Stomach (tissue), 9 donors: Measurements from ENCODE around the gene DEPDC5. TPM values are rescaled to one million over a fixed set of nuclear protein-coding genes. Genes with fewer than 3 reads are reported as not detected.
"Not testable (repeated sequence)": the region's sequence is repeated elsewhere in the genome, so short reads cannot be mapped to it uniquely, and the experiment has no call there.

Experiments used
- DNase-seq, 2 donors: peaks; one replicate each; pipeline versions ENCODE4 v3.0.0 to v3.0.0-alpha.2; 2013 to 2019
- H3K27ac ChIP-seq, 5 donors: fragments of 200-600 bp in 4 of 5; sonication (generic) in 4 of 5; one replicate each; pipeline ENCODE4 v1.5.1; 2013 to 2019; ENCODE audit warnings: mild to moderate bottlenecking in 1 of 5, moderate library complexity in 1 of 5
- H3K27me3 ChIP-seq, 3 donors: fragments of 200-600 bp; sonication (generic); one replicate each; pipeline ENCODE4 v1.5.1; 2017 to 2019; ENCODE audit warnings: mixed run types in 1 of 3
- H3K36me3 ChIP-seq, 4 donors: fragments of 200-600 bp; sonication (generic); 1 replicate in 3 of 4; 2 replicates in 1 of 4; pipeline ENCODE4 v1.5.1; 2016 to 2019
- H3K4me1 ChIP-seq, 4 donors: fragments of 200-600 bp; sonication (generic); one replicate each; pipeline ENCODE4 v1.5.1; 2016 to 2019
- H3K4me3 ChIP-seq, 4 donors: fragments of 200-600 bp; sonication (generic) in 3 of 4; one replicate each; pipeline ENCODE4 v1.5.1; 2016 to 2019; ENCODE audit warnings: mild to moderate bottlenecking in 1 of 4
- H3K9me3 ChIP-seq, 4 donors: fragments of 200-600 bp; sonication (generic); one replicate each; pipeline ENCODE4 v1.5.1; 2016 to 2019
- EP300 ChIP-seq: sonication (generic); formaldehyde crosslinking; IDR thresholded peaks from one replicate; pipeline ENCODE4 v1.6.1; 2017; ENCODE audit warnings: antibody characterized with exemption
- POLR2A ChIP-seq, 4 donors: fragments of 450-650 bp; IDR thresholded peaks; one replicate each; pipeline ENCODE4 v1.6.1; 2016; ENCODE audit warnings: antibody characterized with exemption in 4 of 4, control low read depth in 2 of 4, mild to moderate bottlenecking in 1 of 4, moderate library complexity in 1 of 4
- POLR2AphosphoS5 ChIP-seq, 3 donors: sonication (generic); formaldehyde crosslinking; IDR thresholded peaks; one replicate each; pipeline ENCODE4 v1.6.1; 2016; ENCODE audit warnings: antibody characterized with exemption in 3 of 3
- WGBS, 5 donors: extraction: QIAGEN DNeasy Blood & Tissue Kit in 3 of 5; methylation state at CpG; one replicate each; pipeline versions ENCODE4 v1.1.5 to v1.1.7; 2013 to 2018; 5-methylcytosine and 5-hydroxymethylcytosine counted together
- intact Hi-C: fragments of 100-400 bp; cut with DNase I; formaldehyde crosslinking; loops from one replicate; pipeline ENCODE4 v1.15.1; 2023; ENCODE audit warnings: low total_unique reads
- polyA plus RNA-seq, 3 donors: library from polyadenylated mRNA; stranded (reverse); fragments of 200-250 nt; gene quantifications; one replicate each; pipeline ENCODE4 v1.2.3, GENCODE V29; 2013
- total RNA-seq, 5 donors: library from RNA; depleted of rRNA; stranded (reverse); fragments of >200 nt; gene quantifications; one replicate each; pipeline versions ENCODE4 v1.1.0 to v1.2.3, GENCODE V29; 2014 to 2016
- TF ChIP-seq, protein P1 (sequence below), 7 experiments: fragments of 450-650 bp in 4 of 7; fragments of 200-600 bp in 3 of 7; sonication (generic) in 3 of 7; IDR thresholded peaks; one replicate each; pipeline ENCODE4 v1.5.1; 2016 to 2019; ENCODE audit warnings: antibody characterized with exemption in 7 of 7, control low read depth in 2 of 7, mild to moderate bottlenecking in 1 of 7
- donor health status: healthy with polysubstance abuse.
- donor health status: Bipolar disorder and iron deficiency.
- donor health status: healthy.

The DEPDC5 gene
- total and polyA plus RNA-seq, 8 donors: 4.7 to 39.1 (median 20.2) TPM

DNA sequence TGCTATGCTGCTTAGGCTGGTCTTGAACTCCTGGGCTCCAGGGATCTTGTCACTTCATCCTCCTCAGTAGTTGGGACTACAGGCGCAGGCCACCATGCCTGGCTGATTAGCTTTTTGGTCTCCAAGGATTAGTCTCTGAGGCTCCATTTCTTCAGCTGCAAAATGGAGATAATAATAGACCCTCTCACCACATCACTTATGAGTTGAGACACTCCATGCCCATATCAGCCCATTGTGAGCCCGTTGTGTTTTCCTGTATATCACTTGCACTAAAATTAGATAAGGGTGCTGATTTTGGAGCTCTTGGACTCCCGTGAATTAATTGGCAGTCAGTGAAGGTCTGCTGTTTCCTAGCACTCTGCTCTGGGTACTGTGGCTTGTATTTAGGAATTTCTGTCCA, 36.0 kb downstream of the DEPDC5 start:
- WGBS, 5 donors: 56 to 71% (median 58%) methylated on average over 3 of the region's 3 CpGs
- no peak for DNase-seq
- Histone ChIP-seq H3K36me3 (peaks cover 11 to 78% (median 72%) of the 10 kb centered on the region in 4 donors), H3K9me3 (no peaks in the 10 kb centered on the region), H3K4me3 (no peak overlapping the region), H3K27ac (no peak overlapping the region), H3K4me1 (no peaks in the 10 kb centered on the region), H3K27me3 (no peaks in the 10 kb centered on the region)
- intact Hi-C loops: no loop called here
- TF ChIP-seq EP300 (no peak), POLR2A (IDR thresholded peaks at IDR 0.05) (no peak), POLR2AphosphoS5 (IDR thresholded peaks at IDR 0.05) (no peak)
- TF ChIP-seq, protein P1, sequence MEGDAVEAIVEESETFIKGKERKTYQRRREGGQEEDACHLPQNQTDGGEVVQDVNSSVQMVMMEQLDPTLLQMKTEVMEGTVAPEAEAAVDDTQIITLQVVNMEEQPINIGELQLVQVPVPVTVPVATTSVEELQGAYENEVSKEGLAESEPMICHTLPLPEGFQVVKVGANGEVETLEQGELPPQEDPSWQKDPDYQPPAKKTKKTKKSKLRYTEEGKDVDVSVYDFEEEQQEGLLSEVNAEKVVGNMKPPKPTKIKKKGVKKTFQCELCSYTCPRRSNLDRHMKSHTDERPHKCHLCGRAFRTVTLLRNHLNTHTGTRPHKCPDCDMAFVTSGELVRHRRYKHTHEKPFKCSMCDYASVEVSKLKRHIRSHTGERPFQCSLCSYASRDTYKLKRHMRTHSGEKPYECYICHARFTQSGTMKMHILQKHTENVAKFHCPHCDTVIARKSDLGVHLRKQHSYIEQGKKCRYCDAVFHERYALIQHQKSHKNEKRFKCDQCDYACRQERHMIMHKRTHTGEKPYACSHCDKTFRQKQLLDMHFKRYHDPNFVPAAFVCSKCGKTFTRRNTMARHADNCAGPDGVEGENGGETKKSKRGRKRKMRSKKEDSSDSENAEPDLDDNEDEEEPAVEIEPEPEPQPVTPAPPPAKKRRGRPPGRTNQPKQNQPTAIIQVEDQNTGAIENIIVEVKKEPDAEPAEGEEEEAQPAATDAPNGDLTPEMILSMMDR (IDR thresholded peaks at IDR 0.05): no peak

DNA sequence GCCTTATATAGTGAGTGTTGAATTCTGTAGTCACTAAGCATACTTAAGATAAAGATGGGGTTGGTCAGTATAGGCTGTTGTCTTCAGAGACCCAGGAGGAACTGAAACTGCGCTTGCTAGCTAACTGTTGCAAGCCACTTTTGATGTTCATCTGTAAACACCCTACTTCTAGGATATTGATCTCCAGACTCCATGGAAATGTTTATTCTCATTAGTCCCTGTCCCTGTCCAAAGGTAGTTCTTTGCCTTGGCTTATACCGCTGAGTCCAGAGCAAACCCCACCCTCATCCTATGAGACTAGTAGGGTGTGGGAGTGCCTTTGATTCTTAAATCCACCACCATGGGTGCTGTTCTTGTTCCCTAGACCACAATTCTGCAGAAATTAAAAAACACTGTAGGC, 36.4 kb downstream of the DEPDC5 start:
- Histone ChIP-seq H3K4me3 (no peak overlapping the region), H3K36me3 (peaks cover 8 to 77% (median 71%) of the 10 kb centered on the region in 4 donors), H3K9me3 (no peaks in the 10 kb centered on the region), H3K4me1 (no peaks in the 10 kb centered on the region), H3K27ac (no peak overlapping the region), H3K27me3 (no peaks in the 10 kb centered on the region)
- 90 to 96% (median 92%) methylated on average over 2 of the region's 2 CpGs for WGBS, 5 donors
- intact Hi-C loops: no loop called here
- peak in 1 of 2 donors; percentile 12 for DNase-seq
- TF ChIP-seq, protein P1 (IDR thresholded peaks at IDR 0.05): no peak
- TF ChIP-seq EP300 (no peak), POLR2AphosphoS5 (IDR thresholded peaks at IDR 0.05) (no peak), POLR2A (IDR thresholded peaks at IDR 0.05) (no peak)

DNA sequence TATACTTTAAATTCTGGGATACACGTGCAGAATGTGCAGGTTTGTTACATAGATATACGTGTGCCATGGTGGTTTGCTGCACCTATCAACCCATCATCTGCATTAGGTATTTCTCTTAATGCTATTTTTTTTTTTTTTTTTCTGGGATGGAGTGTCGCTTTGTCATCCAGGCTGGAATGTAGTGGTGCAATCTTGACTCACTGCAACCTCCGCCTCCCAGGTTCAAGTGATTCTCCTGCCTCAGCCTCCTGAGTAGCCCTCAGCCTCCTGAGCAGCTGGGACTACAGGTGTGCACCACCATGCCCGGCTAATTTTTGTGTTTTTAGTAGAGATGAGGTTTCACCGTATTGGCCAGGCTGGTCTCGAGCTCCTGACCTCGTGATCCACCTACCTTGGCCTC, 45.5 kb downstream of the DEPDC5 start:
- intact Hi-C loops, H3K27me3 ChIP-seq: not testable (repeated sequence)
- WGBS, 5 donors: 84 to 88% (median 85%) methylated on average over 8 of the region's 8 CpGs

DNA sequence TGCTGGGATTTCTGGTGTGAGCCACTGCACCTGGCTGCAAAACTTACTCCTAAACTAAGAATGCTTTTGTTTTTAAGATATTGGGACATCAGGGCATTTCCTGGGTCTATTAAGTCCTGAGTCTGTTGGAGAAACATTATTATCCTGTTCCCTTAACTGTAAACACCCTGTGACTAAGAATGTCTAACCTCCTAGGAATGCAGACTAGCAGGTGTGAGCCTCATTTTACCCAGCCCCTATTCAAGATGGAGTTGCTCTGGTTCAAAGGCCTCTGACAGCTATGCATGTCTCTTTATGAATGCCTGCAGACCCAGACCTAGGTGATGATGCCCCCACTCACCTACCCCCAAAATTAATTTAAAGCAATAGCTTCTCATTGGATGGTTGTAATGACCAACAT, 46.2 kb downstream of the DEPDC5 start:
- TF ChIP-seq, protein P1 (IDR thresholded peaks at IDR 0.05): no peak
- TF ChIP-seq EP300: no peak
- Histone ChIP-seq H3K36me3 (peaks cover 56 to 98% (median 97%) of the 10 kb centered on the region in 4 donors), H3K4me1 (no peaks in the 10 kb centered on the region), H3K27me3 (no peaks in the 10 kb centered on the region), H3K9me3 (no peaks in the 10 kb centered on the region), H3K27ac (peak overlapping the region in 1 of 5 donors; percentile 31), H3K4me3 (no peak overlapping the region)
- intact Hi-C loops: no loop called here
- DNase-seq: no peak

More for the DNA sequence above, 45.5 kb downstream of the DEPDC5 start:
- DNase-seq, H3K9me3 ChIP-seq, H3K4me1 ChIP-seq, H3K4me3 ChIP-seq: not testable (repeated sequence)
- Histone ChIP-seq H3K27ac (peak overlapping the region in 1 of 5 donors; percentile 31), H3K36me3 (peaks cover 54 to 97% (median 96%) of the 10 kb centered on the region in 4 donors)

DNA sequence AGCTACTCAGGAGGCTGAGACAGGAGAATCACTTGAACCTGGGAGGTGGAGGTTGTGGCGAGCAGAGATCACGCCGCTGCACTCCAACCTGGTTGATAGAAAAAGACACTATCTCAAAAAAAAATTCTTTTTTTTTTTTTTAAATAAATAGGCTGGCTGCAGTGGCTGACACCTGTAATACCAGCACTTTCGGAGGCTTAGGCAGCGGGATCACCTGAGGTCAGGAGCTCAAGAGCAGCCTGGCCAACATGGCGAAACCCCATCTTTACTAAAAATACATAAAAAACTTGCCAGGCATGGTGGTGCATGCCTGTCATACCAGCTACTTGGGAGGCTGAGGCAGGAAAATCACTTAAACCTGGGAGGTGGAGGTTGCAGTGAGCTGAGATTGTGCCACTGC, 47.0 kb downstream of the DEPDC5 start:
- H3K4me3 ChIP-seq, DNase-seq, H3K27me3 ChIP-seq, H3K9me3 ChIP-seq, intact Hi-C loops, H3K27ac ChIP-seq, H3K4me1 ChIP-seq: not testable (repeated sequence)
- 95 to 99% (median 99%) methylated on average over 6 of the region's 6 CpGs for WGBS, 5 donors
- H3K36me3 ChIP-seq: peaks cover 62 to 98% (median 98%) of the 10 kb centered on the region in 4 donors
